ENCODE measurements around the gene GRK3. TPM values are rescaled to one million over a fixed set of nuclear protein-coding genes. Genes with fewer than 3 reads are reported as not detected.

GRK3 gene
- total and polyA plus RNA-seq, 10 of the 15 experiments (the other 5 are each of a cell fraction or from before 2014, with no cell fraction given), result 3.1 to 35.1 (median 14.7) TPM

- ChIA-PET RAD21 (ENCODE audit: unreplicated experiment) (no interaction called here), POLR2A (interaction anchor here (0.6 to 0.9 kb wide), 2 partner anchors 11 to 21 kb away, joined by 3 read pairs; no protein-coding TSS in a partner anchor), CTCF (interaction anchor here (1.1 to 1.3 kb wide), 2 partner anchors 255 to 305 kb away, joined by 3 to 4 read pairs; no protein-coding TSS in a partner anchor), SMC1A (ENCODE audit: uncharacterized antibody, unreplicated experiment) (interaction anchor here (0.8 to 1.2 kb wide), 3 partner anchors 12 to 34 kb away, joined by 3 read pairs; no protein-coding TSS in a partner anchor)
- no peaks in the 10 kb centered on the region for H3K36me3 ChIP-seq (ENCODE audit: control insufficient read depth in 2 of 2, insufficient read depth in 2 of 2, low read length in 1 of 2)
- no peak overlapping the region for H3K4me2 ChIP-seq (ENCODE audit: control insufficient read depth, insufficient read depth)
- in situ Hi-C loops (cut with MboI), result no loop called here
- TF ChIP-seq KLF5 (IDR thresholded peaks at IDR 0.05; ENCODE audit: partially characterized antibody) (no peak), MEF2A (IDR thresholded peaks at IDR 0.05; ENCODE audit: insufficient read depth, low read depth, low read length) (no peak), WRNIP1 (IDR thresholded peaks at IDR 0.05; ENCODE audit: borderline replicate concordance, low read depth, low read length) (no peak), STAT3 (IDR thresholded peaks at IDR 0.05; ENCODE audit: low read depth, low read length) (no peak), BCL11A (IDR thresholded peaks at IDR 0.05; ENCODE audit: low read depth, low read length) (no peak), NRF1 (conservative IDR thresholded peaks at IDR 0.05; ENCODE audit: low read depth, low read length) (no peak), ZSCAN29 (IDR thresholded peaks at IDR 0.05) (no peak), PAX8 (IDR thresholded peaks at IDR 0.05) (no peak), ATF7 (IDR thresholded peaks at IDR 0.05; ENCODE audit: low read depth) (no peak), SRF (IDR thresholded peaks at IDR 0.05; ENCODE audit: low read depth in 2 of 2, low read length in 2 of 2) (no peak), NFXL1 (IDR thresholded peaks at IDR 0.05; ENCODE audit: borderline replicate concordance) (no peak), E2F4 (IDR thresholded peaks at IDR 0.05; ENCODE audit: low read depth, low read length) (no peak), RUNX3 (IDR thresholded peaks at IDR 0.05; ENCODE audit: low read length) (no peak), IKZF2 (IDR thresholded peaks at IDR 0.05) (no peak), LARP7 (IDR thresholded peaks at IDR 0.05) (no peak), BACH1 (IDR thresholded peaks at IDR 0.05; ENCODE audit: borderline replicate concordance) (no peak), RELA (IDR thresholded peaks at IDR 0.05; ENCODE audit: borderline replicate concordance, partially characterized antibody) (no peak), TAF1 (IDR thresholded peaks at IDR 0.05; ENCODE audit: borderline replicate concordance, low read depth, low read length) (no peak), MTA3 (IDR thresholded peaks at IDR 0.05; ENCODE audit: borderline replicate concordance, low read length) (no peak)
- TF ChIP-seq, protein P1, sequence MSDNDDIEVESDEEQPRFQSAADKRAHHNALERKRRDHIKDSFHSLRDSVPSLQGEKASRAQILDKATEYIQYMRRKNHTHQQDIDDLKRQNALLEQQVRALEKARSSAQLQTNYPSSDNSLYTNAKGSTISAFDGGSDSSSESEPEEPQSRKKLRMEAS (IDR thresholded peaks at IDR 0.05; ENCODE audit: low read depth, low read length), result no peak
- DNase-seq (ENCODE audit: low read depth, low spot score) (no peak), ATAC-seq (peak; percentile 29), FAIRE-seq (no peak)
- no peak overlapping the region for H2AFZ ChIP-seq (ENCODE audit: control insufficient read depth, low read depth, low read length)
- no peaks in the 10 kb centered on the region for H3K9me3 ChIP-seq (replicated peaks; ENCODE audit: control insufficient read depth, insufficient read depth, low read length)
- no TSS peak for BruUV-seq (replicated peaks)
- peaks cover 3% of the 10 kb centered on the region; the same call in 1 of the 2 replicates for H3K4me1 ChIP-seq (ENCODE audit: control insufficient read depth, insufficient read depth, low read length)
- no peaks in the 10 kb centered on the region for H4K20me1 ChIP-seq (ENCODE audit: control insufficient read depth, insufficient read depth)
- H3K79me2 ChIP-seq (ENCODE audit: control insufficient read depth, insufficient read depth, low read length), result no peaks in the 10 kb centered on the region
- 60% methylated on average over 19 of the region's 19 CpGs for WGBS (ENCODE audit: insufficient coverage, insufficient replicate concordance, low lambda C conversion rate, missing lambda C conversion rate)
- no peak overlapping the region for H3K9ac ChIP-seq (ENCODE audit: control insufficient read depth, insufficient read depth, low read length)
- H3K4me3 ChIP-seq, result no peak overlapping the region
- intact Hi-C loops (cut with micrococcal nuclease; ENCODE audit: unreplicated experiment), result no loop called here
- H3K27ac ChIP-seq (ENCODE audit: control insufficient read depth, insufficient read depth), result no peak overlapping the region
- no peaks in the 10 kb centered on the region for H3K27me3 ChIP-seq (replicated peaks in 1 of 2; ENCODE audit: control insufficient read depth in 2 of 2, insufficient read depth in 2 of 2, low read length in 1 of 2)
Observed at GRCh38 chr22:25729016-25729995, 164.8 kb downstream of the GRK3 start.

Measured in GM12878 (cell line).